IMR-90 (cell line): ENCODE measurements around the gene LIG1. TPM values are rescaled to one million over a fixed set of nuclear protein-coding genes. Genes with fewer than 3 reads are reported as not detected.

Experiments used
- ATAC-seq: fragments of 200-7000 bp; cut with Tn5 transposase; 2 replicates; pipeline ENCODE4 v1.9.1; 2020; ENCODE audit warnings: low read depth, mild to moderate bottlenecking, moderate library complexity
- BruUV-seq: library from RNA; stranded (reverse); fragments of 400-500 nt; replicated peaks from 2 replicates; lab custom pipeline; 2021; lab: Mats Ljungman, UMichigan
- CTCF ChIA-PET: fragments of 300-600 bp; formaldehyde crosslinking; extraction: SDS; loops from one replicate; lab custom pipeline; 2021; ENCODE audit warnings: antibody characterized with exemption; lab: Yijun Ruan, JAX
- POLR2A ChIA-PET: fragments of 300-600 bp; sonication (Branson Sonifier 250); formaldehyde crosslinking; loops from one replicate; lab custom pipeline; 2022; ENCODE audit warnings: antibody characterized with exemption; ENCODE audit not compliant: unreplicated experiment; lab: Charles Lee
- DNase-seq: peaks from one replicate; pipeline ENCODE4 v3.0.0; 2013
- H2AFZ ChIP-seq: replicated peaks from 2 replicates; pipeline ENCODE3; 2013; ENCODE audit warnings: low read length, mild to moderate bottlenecking; ENCODE audit not compliant: poor library complexity
- H2AK5ac ChIP-seq: 2 replicates; pipeline ENCODE4 v1.6.1; 2013; ENCODE audit warnings: low read depth, low read length, inconsistent platforms
- H2AK9ac ChIP-seq: replicated peaks from 2 replicates; pipeline ENCODE3; 2013; ENCODE audit warnings: mild to moderate bottlenecking, low read depth, low read length, moderate library complexity; ENCODE audit not compliant: poor library complexity
- H2BK120ac ChIP-seq: 2 replicates; pipeline ENCODE4 v1.6.1; 2013; ENCODE audit warnings: low read depth, low read length, inconsistent platforms
- H2BK15ac ChIP-seq: 3 replicates; pipeline ENCODE4 v1.6.1; 2013; ENCODE audit warnings: low read depth, low read length, inconsistent platforms
- H2BK20ac ChIP-seq: 2 replicates; pipeline ENCODE4 v1.6.1; 2013; ENCODE audit warnings: low read depth, mild to moderate bottlenecking, inconsistent platforms, low read length, moderate library complexity
- H2BK5ac ChIP-seq: 2 replicates; pipeline ENCODE4 v1.6.1; 2013; ENCODE audit warnings: mild to moderate bottlenecking, low read depth, low read length, inconsistent platforms; ENCODE audit not compliant: poor library complexity, severe bottlenecking
- H3K14ac ChIP-seq: replicated peaks from 2 replicates; pipeline ENCODE4 v1.6.1; 2013; ENCODE audit warnings: low read depth, low read length, inconsistent platforms
- H3K18ac ChIP-seq: 2 replicates; pipeline ENCODE4 v1.6.1; 2013; ENCODE audit warnings: low read depth, low read length, control low read depth
- H3K23ac ChIP-seq: 2 replicates; pipeline ENCODE4 v1.6.1; 2013; ENCODE audit warnings: low read depth, low read length, inconsistent platforms
- H3K27ac ChIP-seq: 2 replicates; pipeline ENCODE4 v1.5.1; 2013; ENCODE audit warnings: mild to moderate bottlenecking, control low read depth, low read length; ENCODE audit not compliant: insufficient read depth
- H3K27me3 ChIP-seq: 2 replicates; pipeline ENCODE4 v1.6.1; 2013; ENCODE audit warnings: low read length; ENCODE audit not compliant: control insufficient read depth, insufficient read depth
- H3K36me3 ChIP-seq: 2 replicates; pipeline ENCODE4 v1.6.1; 2013; ENCODE audit warnings: low read length, mixed read lengths; ENCODE audit not compliant: control insufficient read depth, insufficient read depth
- H3K4ac ChIP-seq: 2 replicates; pipeline ENCODE4 v1.6.1; 2013; ENCODE audit warnings: low read depth, low read length, inconsistent platforms
- H3K4me1 ChIP-seq: 2 replicates; pipeline ENCODE4 v1.6.1; 2013; ENCODE audit warnings: low read length, mixed read lengths; ENCODE audit not compliant: control insufficient read depth, insufficient read depth
- H3K4me2 ChIP-seq: 2 replicates; pipeline ENCODE4 v1.6.1; 2013; ENCODE audit warnings: low read depth, mild to moderate bottlenecking, control low read depth, low read length, moderate library complexity
- H3K4me3 ChIP-seq: 2 replicates; pipeline ENCODE4 v1.5.1; 2013; ENCODE audit warnings: low read depth, mild to moderate bottlenecking, control low read depth, low read length, moderate library complexity; ENCODE audit not compliant: insufficient read depth
- H3K56ac ChIP-seq: 2 replicates; pipeline ENCODE4 v1.6.1; 2013; ENCODE audit warnings: low read length, inconsistent platforms; ENCODE audit not compliant: insufficient read depth; ENCODE audit errors: extremely low read depth
- H3K79me1 ChIP-seq, 2 experiments: 2 replicates each; pipeline ENCODE4 v1.6.1; 2013; ENCODE audit warnings: low read length in 2 of 2, inconsistent platforms in 1 of 2, low read depth in 1 of 2
- H3K9ac ChIP-seq: 2 replicates; pipeline ENCODE4 v1.6.1; 2013; ENCODE audit warnings: low read depth, low read length, control low read depth
- H3K9me1 ChIP-seq: 2 replicates; pipeline ENCODE4 v1.6.1; 2013; ENCODE audit warnings: low read length, inconsistent platforms; ENCODE audit not compliant: insufficient read depth
- H3K9me3 ChIP-seq: 2 replicates; pipeline ENCODE4 v1.6.1; 2013; ENCODE audit warnings: low read length; ENCODE audit not compliant: control insufficient read depth, insufficient read depth
- H4K20me1 ChIP-seq: 2 replicates; pipeline ENCODE4 v1.6.1; 2013; ENCODE audit warnings: low read length, inconsistent platforms; ENCODE audit not compliant: insufficient read depth
- H4K5ac ChIP-seq: 2 replicates; pipeline ENCODE4 v1.6.1; 2013; ENCODE audit warnings: mild to moderate bottlenecking, low read depth, low read length, control low read depth
- H4K8ac ChIP-seq, 2 experiments: 2 replicates each; pipeline ENCODE4 v1.6.1; 2013; ENCODE audit warnings: low read depth in 2 of 2, low read length in 2 of 2, control low read depth in 1 of 2, inconsistent platforms in 1 of 2
- H4K91ac ChIP-seq: 2 replicates; pipeline ENCODE4 v1.6.1; 2013; ENCODE audit warnings: low read depth, low read length, inconsistent platforms; ENCODE audit not compliant: insufficient read depth
- BHLHE40 ChIP-seq: fragments of 150-350 bp; IDR thresholded peaks from 2 replicates; pipeline ENCODE4 v1.6.1; 2016; ENCODE audit warnings: mild to moderate bottlenecking, low read depth, low read length
- CEBPB ChIP-seq: IDR thresholded peaks from 2 replicates; pipeline ENCODE4 v1.6.1; 2012; ENCODE audit warnings: low read depth, low read length, improper control_type of control experiment
- CHD1 ChIP-seq: IDR thresholded peaks from 2 replicates; pipeline ENCODE4 v1.6.1; 2012; ENCODE audit warnings: low read depth, low read length, improper control_type of control experiment
- CTCF ChIP-seq: conservative IDR thresholded peaks from 2 replicates; pipeline ENCODE4 v1.5.1; 2012; ENCODE audit warnings: mild to moderate bottlenecking, low read depth, low read length, improper control_type of control experiment
- FOS ChIP-seq: fragments of 150-350 bp; IDR thresholded peaks from 2 replicates; pipeline ENCODE4 v1.6.1; 2016; ENCODE audit warnings: low read depth, low read length
- MAFK ChIP-seq: IDR thresholded peaks from 2 replicates; pipeline ENCODE4 v1.6.1; 2012; ENCODE audit warnings: low read depth, low read length, improper control_type of control experiment
- MAZ ChIP-seq: IDR thresholded peaks from 2 replicates; pipeline ENCODE4 v1.6.1; 2012; ENCODE audit warnings: low read depth, mild to moderate bottlenecking, low read length, improper control_type of control experiment, moderate library complexity, borderline replicate concordance
- MXI1 ChIP-seq: IDR thresholded peaks from 2 replicates; pipeline ENCODE4 v1.6.1; 2012; ENCODE audit warnings: low read depth, mild to moderate bottlenecking, low read length, moderate library complexity, borderline replicate concordance
- NFE2L2 ChIP-seq: fragments of 150-350 bp; IDR thresholded peaks from 2 replicates; pipeline ENCODE4 v1.6.1; 2016; ENCODE audit warnings: low read depth, mild to moderate bottlenecking, low read length
- POLR2A ChIP-seq: IDR thresholded peaks from 2 replicates; pipeline ENCODE4 v1.6.1; 2012; ENCODE audit warnings: mild to moderate bottlenecking, low read depth, low read length
- RAD21 ChIP-seq: IDR thresholded peaks from 2 replicates; pipeline ENCODE4 v1.6.1; 2012; ENCODE audit warnings: low read length, improper control_type of control experiment
- RCOR1 ChIP-seq: IDR thresholded peaks from 2 replicates; pipeline ENCODE4 v1.6.1; 2012; ENCODE audit warnings: mild to moderate bottlenecking, low read length, improper control_type of control experiment; ENCODE audit not compliant: insufficient replicate concordance
- RFX5 ChIP-seq: IDR thresholded peaks from 2 replicates; pipeline ENCODE4 v1.8.0; 2012; ENCODE audit warnings: low read depth, mild to moderate bottlenecking, low read length, moderate library complexity
- SMC3 ChIP-seq: fragments of 150-350 bp; IDR thresholded peaks from 2 replicates; pipeline ENCODE4 v1.6.1; 2016; ENCODE audit warnings: low read depth, mild to moderate bottlenecking, antibody characterized with exemption, low read length, moderate library complexity
- WGBS, 2 experiments: methylation state at CpG; one replicate each; pipeline versions ENCODE4 v1.1.5 to v1.1.7; 2013; ENCODE audit warnings: missing lambda C conversion rate in 2 of 2; ENCODE audit not compliant: insufficient read length in 1 of 2; ENCODE audit errors: extremely low coverage in 2 of 2; 5-methylcytosine and 5-hydroxymethylcytosine counted together
- dilution Hi-C: fragments of 300-500 bp; cut with HindIII; formaldehyde crosslinking; loops from one replicate; pipeline ENCODE4 v1.14.3; 2018; ENCODE audit warnings: low sequenced_read_pairs; ENCODE audit not compliant: unreplicated experiment
- in situ Hi-C: fragments of 300-500 bp; cut with MboI; formaldehyde crosslinking; loops from 3 replicates; pipeline ENCODE4 v1.14.3; 2019; ENCODE audit warnings: low sequenced_read_pairs, inconsistent platforms, mixed read lengths
- intact Hi-C: fragments of 100-400 bp; cut with micrococcal nuclease; formaldehyde crosslinking; loops from 2 replicates; pipeline ENCODE4 v1.10.0; 2022
- polyA plus RNA-seq, 3 experiments: library from polyadenylated mRNA; depleted of rRNA; stranded (reverse); fragments of >200 nt; gene quantifications; 2 replicates each; pipeline ENCODE4 v1.2.3, GENCODE V29; 2012; ENCODE audit warnings: low replicate concordance in 1 of 3
- total RNA-seq: library from RNA; depleted of rRNA; stranded (reverse); fragments of >200 nt; gene quantifications from 2 replicates; pipeline ENCODE4 v1.2.3, GENCODE V29; 2012
- TF ChIP-seq, protein P1 (sequence below): fragments of 150-350 bp; IDR thresholded peaks from 2 replicates; pipeline ENCODE4 v1.6.1; 2016; ENCODE audit warnings: low read depth, mild to moderate bottlenecking, low read length, moderate library complexity, borderline replicate concordance
- TF ChIP-seq, protein P2 (sequence below): fragments of 150-350 bp; IDR thresholded peaks from 2 replicates; pipeline ENCODE4 v1.6.1; 2017; ENCODE audit warnings: mild to moderate bottlenecking, antibody characterized with exemption, low read length, low read depth

LIG1 gene
- total and polyA plus RNA-seq, 2 of the 4 experiments (the other 2 are of a cell fraction), result 24.9 to 34.0 TPM

GRCh38 chr19:48186015-48186414 is 15.9 kb upstream of the LIG1 start:
- DNase-seq (no peak), ATAC-seq (no peak)
- TF ChIP-seq RCOR1, result no peak
- no peak for TF ChIP-seq MAZ
- TF ChIP-seq, protein P1, sequence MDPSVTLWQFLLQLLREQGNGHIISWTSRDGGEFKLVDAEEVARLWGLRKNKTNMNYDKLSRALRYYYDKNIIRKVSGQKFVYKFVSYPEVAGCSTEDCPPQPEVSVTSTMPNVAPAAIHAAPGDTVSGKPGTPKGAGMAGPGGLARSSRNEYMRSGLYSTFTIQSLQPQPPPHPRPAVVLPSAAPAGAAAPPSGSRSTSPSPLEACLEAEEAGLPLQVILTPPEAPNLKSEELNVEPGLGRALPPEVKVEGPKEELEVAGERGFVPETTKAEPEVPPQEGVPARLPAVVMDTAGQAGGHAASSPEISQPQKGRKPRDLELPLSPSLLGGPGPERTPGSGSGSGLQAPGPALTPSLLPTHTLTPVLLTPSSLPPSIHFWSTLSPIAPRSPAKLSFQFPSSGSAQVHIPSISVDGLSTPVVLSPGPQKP, result no peak
- TF ChIP-seq POLR2A, result no peak
- TF ChIP-seq BHLHE40, result no peak
- no peak for TF ChIP-seq RAD21
- TF ChIP-seq MAFK, result no peak
- TF ChIP-seq CHD1, result no peak
- no peak for TF ChIP-seq MXI1
- no peak for TF ChIP-seq FOS
- no peak for TF ChIP-seq NFE2L2
- no peak for TF ChIP-seq CEBPB
- TF ChIP-seq SMC3, result no peak
- TF ChIP-seq, protein P2, sequence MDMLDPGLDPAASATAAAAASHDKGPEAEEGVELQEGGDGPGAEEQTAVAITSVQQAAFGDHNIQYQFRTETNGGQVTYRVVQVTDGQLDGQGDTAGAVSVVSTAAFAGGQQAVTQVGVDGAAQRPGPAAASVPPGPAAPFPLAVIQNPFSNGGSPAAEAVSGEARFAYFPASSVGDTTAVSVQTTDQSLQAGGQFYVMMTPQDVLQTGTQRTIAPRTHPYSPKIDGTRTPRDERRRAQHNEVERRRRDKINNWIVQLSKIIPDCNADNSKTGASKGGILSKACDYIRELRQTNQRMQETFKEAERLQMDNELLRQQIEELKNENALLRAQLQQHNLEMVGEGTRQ, result no peak
- no peak for TF ChIP-seq RFX5
- TF ChIP-seq CTCF, result no peak
- Histone ChIP-seq H3K56ac (no peak overlapping the region), H3K9me1 (0 out of 2 replicates have a peak, but pooled peaks cover 5% of the 10 kb centered on the region), H2BK20ac (no peak overlapping the region), H3K4me1 (no peaks in the 10 kb centered on the region), H3K36me3 (peaks cover 16% of the 10 kb centered on the region), H2AK5ac (no peak overlapping the region), H3K4ac (no peak overlapping the region), H3K14ac (no peak overlapping the region), H3K27me3 (no peaks in the 10 kb centered on the region), H4K91ac (no peak overlapping the region), H4K20me1 (no peaks in the 10 kb centered on the region; the same call in none of the 2 replicates), H4K8ac (no peak overlapping the region), H2AK9ac (no peak overlapping the region), H3K9me3 (peaks cover 5% of the 10 kb centered on the region), H4K5ac (no peak overlapping the region), H3K79me1 (0 out of 4 replicates have a peak, but pooled peaks cover 0 to 4% of the 10 kb centered on the region in 2 experiments), H3K4me3 (no peak overlapping the region), H3K23ac (no peak overlapping the region), H2BK120ac (no peak overlapping the region), H3K9ac (no peak overlapping the region), H2AFZ (no peak overlapping the region), H3K4me2 (no peak overlapping the region), H3K18ac (no peak overlapping the region), H3K27ac (no peak overlapping the region), H2BK15ac (no peak overlapping the region), H2BK5ac (no peak overlapping the region)
- CTCF ChIA-PET, result no interaction called here
- BruUV-seq, result no TSS peak
- POLR2A ChIA-PET, result no interaction called here
- dilution Hi-C loops (no loop called here), in situ Hi-C loops (no loop called here), intact Hi-C loops (no loop called here)
- no CpG with 5 or more reads among the region's 5 CpGs for WGBS, 2 experiments
